Endodermal cell (in vitro differentiated cells): ENCODE measurements around the gene SF3A2. TPM values are rescaled to one million over a fixed set of nuclear protein-coding genes. Genes with fewer than 3 reads are reported as not detected.
A peak's percentile ranks its signal among the peaks of the same experiment; 100 is the strongest.

Experiments
- DNase-seq: peaks from one replicate; pipeline ENCODE4 v3.0.0-alpha.2; 2017
- H3K27ac ChIP-seq: 2 replicates; pipeline ENCODE4 v1.5.1; 2013; ENCODE audit warnings: mild to moderate bottlenecking, low read depth, low read length, moderate library complexity
- H3K27me3 ChIP-seq: 2 replicates; pipeline ENCODE4 v1.6.1; 2013; ENCODE audit warnings: mild to moderate bottlenecking, low read length, moderate library complexity; ENCODE audit not compliant: insufficient read depth, control insufficient read depth, poor library complexity, severe bottlenecking
- H3K36me3 ChIP-seq: 2 replicates; pipeline ENCODE4 v1.7.0; 2013; ENCODE audit warnings: mild to moderate bottlenecking, low read length, moderate library complexity; ENCODE audit not compliant: control insufficient read depth, insufficient read depth
- H3K4me1 ChIP-seq: one replicate; pipeline ENCODE4 v1.7.0; 2013; ENCODE audit warnings: low read length; ENCODE audit not compliant: control insufficient read depth, insufficient read depth
- H3K4me3 ChIP-seq: 2 replicates; pipeline ENCODE4 v1.5.1; 2013; ENCODE audit warnings: mild to moderate bottlenecking, low read length, moderate library complexity
- H3K9ac ChIP-seq: 2 replicates; pipeline ENCODE4 v1.6.1; 2013; ENCODE audit warnings: mild to moderate bottlenecking, low read length, moderate library complexity; ENCODE audit not compliant: poor library complexity, severe bottlenecking; ENCODE audit errors: extremely low read depth
- H3K9me3 ChIP-seq: 2 replicates; pipeline ENCODE4 v1.6.1; 2013; ENCODE audit warnings: mild to moderate bottlenecking, low read length, moderate library complexity; ENCODE audit not compliant: control insufficient read depth
- H3K27ac Mint-ChIP-seq: 2 replicates; pipeline ENCODE4 v1.8.0; 2020; ENCODE audit warnings: mixed read lengths
- H3K27me3 Mint-ChIP-seq: 2 replicates; pipeline ENCODE4 v1.8.0; 2021; ENCODE audit warnings: mild to moderate bottlenecking, mixed read lengths; ENCODE audit not compliant: insufficient read depth
- H3K36me3 Mint-ChIP-seq: 2 replicates; pipeline ENCODE4 v1.8.0; 2020; ENCODE audit warnings: low read depth, mixed read lengths
- H3K4me1 Mint-ChIP-seq: 2 replicates; pipeline ENCODE4 v1.8.0; 2020; ENCODE audit warnings: mixed read lengths
- H3K4me3 Mint-ChIP-seq: 2 replicates; pipeline ENCODE4 v1.8.0; 2020; ENCODE audit warnings: mild to moderate bottlenecking, moderate library complexity, mixed read lengths
- H3K9me3 Mint-ChIP-seq: 2 replicates; pipeline ENCODE4 v1.8.0; 2020; ENCODE audit warnings: mild to moderate bottlenecking, mixed read lengths
- WGBS, 2 experiments: methylation state at CpG; one replicate each; pipeline versions ENCODE4 v1.1.5 to v1.1.7; 2013; ENCODE audit warnings: missing lambda C conversion rate in 2 of 2, mixed read lengths in 1 of 2; ENCODE audit not compliant: insufficient coverage in 1 of 2, insufficient read length in 1 of 2; 5-methylcytosine and 5-hydroxymethylcytosine counted together
- total RNA-seq, 2 donors: library from RNA; stranded (reverse); fragmentation: NEBNext Ultra II Directional in 1 of 2; extraction: Animal tissue kit (Norgen Biotek cat#: 25700) in 1 of 2; gene quantifications; 2 replicates in 1 of 2; 3 replicates in 1 of 2; pipeline ENCODE4 v1.2.1, GENCODE V29; 2021
- TF ChIP-seq, protein P1 (sequence below): fragments of 200-600 bp; sonication (generic); conservative IDR thresholded peaks from 2 replicates; pipeline ENCODE4 v1.5.0; 2021; ENCODE audit warnings: antibody characterized with exemption, mild to moderate bottlenecking

The SF3A2 gene
- total RNA-seq, 2 donors from 2014 or later: 126 to 132 TPM

DNA sequence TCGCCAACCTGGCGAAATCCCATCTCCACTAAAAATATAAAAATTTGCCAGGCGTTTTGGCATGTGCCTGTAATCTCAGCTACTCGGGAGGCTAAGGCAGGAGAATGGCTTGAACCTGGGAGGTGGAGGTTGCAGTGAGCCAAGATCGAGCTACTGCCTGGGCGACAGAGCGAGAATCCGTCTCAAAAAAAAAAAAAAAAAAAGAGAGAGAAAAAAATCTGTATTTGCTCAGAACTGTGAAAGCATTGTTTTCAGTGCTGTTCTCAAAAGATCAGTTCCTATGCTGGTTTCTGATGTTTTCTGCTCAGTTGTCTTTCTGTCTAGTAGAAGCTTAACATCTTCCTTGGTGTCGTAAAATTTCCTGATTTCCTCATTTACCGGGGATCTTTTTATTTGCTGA is 2.5 kb downstream of the SF3A2 start:
- H3K4me3 Mint-ChIP-seq: peak overlapping the region; percentile 92
- peaks cover 50% of the 10 kb centered on the region for H3K36me3 ChIP-seq
- peak overlapping the region; percentile 91 for H3K4me3 ChIP-seq
- H3K27ac ChIP-seq: peak overlapping the region; percentile 77
- H3K27ac Mint-ChIP-seq: peak overlapping the region; percentile 49
- TF ChIP-seq, protein P1, sequence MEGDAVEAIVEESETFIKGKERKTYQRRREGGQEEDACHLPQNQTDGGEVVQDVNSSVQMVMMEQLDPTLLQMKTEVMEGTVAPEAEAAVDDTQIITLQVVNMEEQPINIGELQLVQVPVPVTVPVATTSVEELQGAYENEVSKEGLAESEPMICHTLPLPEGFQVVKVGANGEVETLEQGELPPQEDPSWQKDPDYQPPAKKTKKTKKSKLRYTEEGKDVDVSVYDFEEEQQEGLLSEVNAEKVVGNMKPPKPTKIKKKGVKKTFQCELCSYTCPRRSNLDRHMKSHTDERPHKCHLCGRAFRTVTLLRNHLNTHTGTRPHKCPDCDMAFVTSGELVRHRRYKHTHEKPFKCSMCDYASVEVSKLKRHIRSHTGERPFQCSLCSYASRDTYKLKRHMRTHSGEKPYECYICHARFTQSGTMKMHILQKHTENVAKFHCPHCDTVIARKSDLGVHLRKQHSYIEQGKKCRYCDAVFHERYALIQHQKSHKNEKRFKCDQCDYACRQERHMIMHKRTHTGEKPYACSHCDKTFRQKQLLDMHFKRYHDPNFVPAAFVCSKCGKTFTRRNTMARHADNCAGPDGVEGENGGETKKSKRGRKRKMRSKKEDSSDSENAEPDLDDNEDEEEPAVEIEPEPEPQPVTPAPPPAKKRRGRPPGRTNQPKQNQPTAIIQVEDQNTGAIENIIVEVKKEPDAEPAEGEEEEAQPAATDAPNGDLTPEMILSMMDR: no peak
- no peaks in the 10 kb centered on the region for H3K27me3 ChIP-seq
- peak overlapping the region; percentile 74 for H3K9ac ChIP-seq
- no peaks in the 10 kb centered on the region for H3K9me3 Mint-ChIP-seq
- peaks cover 35% of the 10 kb centered on the region for H3K4me1 Mint-ChIP-seq
- 64 to 71% methylated on average over 7 to 9 of the region's 10 CpGs for WGBS, 2 experiments
- peaks cover 6% of the 10 kb centered on the region for H3K4me1 ChIP-seq
- H3K9me3 ChIP-seq: no peaks in the 10 kb centered on the region
- DNase-seq: no peak
- H3K27me3 Mint-ChIP-seq: no peaks in the 10 kb centered on the region
- peaks cover 33% of the 10 kb centered on the region for H3K36me3 Mint-ChIP-seq

DNA sequence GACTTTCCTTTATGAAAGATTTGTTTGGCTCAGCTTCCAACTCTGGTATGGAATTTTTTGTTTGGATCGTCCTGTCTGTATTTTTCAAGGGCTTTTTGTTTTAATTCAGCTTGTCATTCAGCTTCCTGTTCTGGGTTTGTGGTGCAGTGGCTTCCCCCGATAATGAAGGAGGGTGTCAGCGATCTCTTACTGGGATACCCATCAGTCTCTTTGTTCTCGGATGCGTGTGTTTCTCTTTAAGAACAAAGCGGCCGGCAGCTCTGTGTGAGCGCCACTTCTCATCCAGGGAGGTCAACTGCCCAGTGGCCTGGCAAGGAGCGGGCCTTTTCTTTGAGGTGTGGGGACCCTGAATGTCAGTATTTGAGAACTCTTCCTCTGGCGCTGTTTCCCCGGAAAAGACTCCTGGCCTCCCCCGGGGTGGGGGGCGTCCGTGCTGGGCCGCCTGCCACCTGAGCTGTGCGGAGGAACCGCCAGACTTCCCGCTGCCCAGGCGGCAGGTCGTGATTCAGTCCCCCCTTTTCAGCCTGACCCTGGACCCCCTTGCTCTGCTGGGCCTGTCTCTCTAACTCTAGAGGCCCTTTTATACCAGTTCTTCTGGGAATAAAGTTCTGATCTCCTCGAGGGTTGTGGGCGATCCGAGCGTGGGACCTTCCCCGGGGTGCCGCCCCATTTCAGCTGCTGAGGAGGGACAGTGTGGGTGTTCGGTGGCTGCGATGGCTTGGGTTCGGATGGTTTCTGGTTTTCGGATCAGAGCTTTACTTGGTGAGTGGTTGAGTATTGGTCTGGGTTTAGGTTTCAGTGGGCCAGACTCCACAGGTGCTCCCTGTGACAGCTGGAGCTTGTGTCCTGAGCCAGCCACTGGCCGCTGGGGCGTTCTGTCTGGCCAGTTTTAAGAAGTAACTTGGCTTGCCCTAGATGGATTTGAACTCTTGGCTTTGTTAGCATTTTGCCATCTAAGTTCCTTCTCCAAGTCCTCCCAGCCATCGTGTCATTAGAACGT is 3.4 kb downstream of the SF3A2 start:
- peak overlapping the region; percentile 77 for H3K27ac ChIP-seq
- Mint-ChIP-seq H3K9me3 (no peaks in the 10 kb centered on the region), H3K4me1 (peaks cover 33% of the 10 kb centered on the region), H3K27ac (peak overlapping the region; percentile 86), H3K27me3 (no peaks in the 10 kb centered on the region), H3K36me3 (peaks cover 34% of the 10 kb centered on the region), H3K4me3 (peak overlapping the region; percentile 92)
- no peaks in the 10 kb centered on the region for H3K9me3 ChIP-seq
- H3K4me1 ChIP-seq: peaks cover 6% of the 10 kb centered on the region
- TF ChIP-seq, protein P1: no peak
- peaks cover 51% of the 10 kb centered on the region for H3K36me3 ChIP-seq
- WGBS, 2 experiments: 47 to 50% methylated on average over 20 to 34 of the region's 34 CpGs
- H3K9ac ChIP-seq: peak overlapping the region; percentile 74
- no peaks in the 10 kb centered on the region for H3K27me3 ChIP-seq
- peak overlapping the region; percentile 91 for H3K4me3 ChIP-seq
- DNase-seq: peak; percentile 75

DNA sequence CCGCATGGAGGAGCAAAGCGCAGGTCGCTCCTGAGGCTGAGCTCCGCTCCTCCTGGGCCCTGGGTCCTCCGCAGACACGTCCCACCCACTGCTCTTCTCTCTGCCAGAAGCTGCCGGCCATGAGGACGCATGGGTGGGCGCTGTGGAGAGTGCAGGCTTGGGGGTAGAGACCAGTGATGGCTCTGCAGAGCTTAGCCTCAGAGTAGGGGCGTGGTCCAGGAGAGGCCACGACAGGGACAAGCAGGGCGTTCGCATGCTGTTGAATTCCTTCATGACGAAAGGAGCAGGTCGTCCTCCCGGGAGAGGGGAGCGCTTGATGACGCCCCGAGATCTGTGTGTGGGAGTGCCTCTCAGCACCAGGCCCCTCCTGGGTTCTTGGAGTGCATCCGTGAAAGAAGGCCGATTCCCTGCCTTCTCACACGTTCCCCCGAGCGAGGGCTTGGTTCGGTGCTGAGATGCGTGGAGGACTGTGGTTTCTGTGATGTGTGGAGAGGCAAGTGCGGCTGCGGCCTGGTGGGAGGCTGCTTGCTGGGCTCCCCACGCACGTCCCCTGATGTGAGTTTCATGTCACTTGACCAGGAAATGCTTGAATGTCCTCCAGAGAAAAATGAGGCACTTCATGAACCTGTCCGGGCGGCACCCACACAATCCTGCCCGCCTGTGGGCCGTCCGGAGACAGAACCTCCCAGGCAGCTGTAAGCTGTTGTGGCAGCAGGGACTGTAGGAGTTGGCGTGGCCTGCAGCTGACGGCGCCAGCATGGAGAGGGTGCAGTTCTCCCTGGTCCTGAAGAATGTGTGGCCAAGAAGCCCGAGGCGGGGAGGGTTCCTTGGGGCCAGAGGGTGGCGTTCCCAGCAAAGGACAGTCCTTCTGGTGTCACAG is 4.5 kb downstream of the SF3A2 start:
- peaks cover 30% of the 10 kb centered on the region for H3K4me1 Mint-ChIP-seq
- 94 to 95% methylated on average over 31 to 41 of the region's 41 CpGs for WGBS, 2 experiments
- H3K9me3 Mint-ChIP-seq: no peaks in the 10 kb centered on the region
- Histone ChIP-seq H3K4me1 (peaks cover 6% of the 10 kb centered on the region), H3K27ac (peak overlapping the region; percentile 77), H3K27me3 (no peaks in the 10 kb centered on the region), H3K9ac (peak overlapping the region; percentile 74), H3K36me3 (peaks cover 62% of the 10 kb centered on the region), H3K9me3 (no peaks in the 10 kb centered on the region), H3K4me3 (peak overlapping the region; percentile 91)
- H3K27ac Mint-ChIP-seq: peak overlapping the region; percentile 87
- H3K27me3 Mint-ChIP-seq: no peaks in the 10 kb centered on the region
- H3K36me3 Mint-ChIP-seq: peaks cover 37% of the 10 kb centered on the region
- H3K4me3 Mint-ChIP-seq: peak overlapping the region; percentile 92
- DNase-seq: no peak
- TF ChIP-seq, protein P1: no peak
